HG03159 (cell line): Measurements from ENCODE around the gene LIFR.

Experiments
- ATAC-seq: cut with Tn5 transposase; IDR thresholded peaks from one replicate; pipeline ENCODE4 v1.9.1; 2021; ENCODE audit warnings: mild to moderate bottlenecking, moderate library complexity; ENCODE audit not compliant: unreplicated experiment

Gene LIFR

DNA sequence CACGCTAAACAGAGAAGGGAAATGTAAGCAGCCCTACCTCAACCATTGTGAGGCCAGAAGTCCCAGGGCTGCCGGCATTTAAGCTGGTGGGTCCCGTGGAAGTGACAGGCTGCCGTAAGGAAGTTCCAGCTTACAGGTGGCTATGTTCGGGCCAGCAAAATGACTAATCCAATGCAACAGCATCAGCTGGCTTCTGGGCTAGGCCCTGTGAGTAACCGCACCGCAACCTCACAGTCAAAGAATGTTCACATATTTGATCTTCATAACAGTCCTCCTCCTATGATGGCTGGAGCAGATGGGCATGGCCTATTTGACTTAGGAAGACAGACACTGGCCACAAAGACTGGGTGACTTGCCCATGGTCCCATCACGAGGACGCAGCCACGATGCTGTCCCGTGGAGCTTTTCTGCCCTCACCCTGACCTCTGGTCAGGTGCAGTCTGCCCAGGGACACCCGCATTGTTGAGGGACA is 88.2 kb downstream of the LIFR start:
- ATAC-seq, result no peak

DNA sequence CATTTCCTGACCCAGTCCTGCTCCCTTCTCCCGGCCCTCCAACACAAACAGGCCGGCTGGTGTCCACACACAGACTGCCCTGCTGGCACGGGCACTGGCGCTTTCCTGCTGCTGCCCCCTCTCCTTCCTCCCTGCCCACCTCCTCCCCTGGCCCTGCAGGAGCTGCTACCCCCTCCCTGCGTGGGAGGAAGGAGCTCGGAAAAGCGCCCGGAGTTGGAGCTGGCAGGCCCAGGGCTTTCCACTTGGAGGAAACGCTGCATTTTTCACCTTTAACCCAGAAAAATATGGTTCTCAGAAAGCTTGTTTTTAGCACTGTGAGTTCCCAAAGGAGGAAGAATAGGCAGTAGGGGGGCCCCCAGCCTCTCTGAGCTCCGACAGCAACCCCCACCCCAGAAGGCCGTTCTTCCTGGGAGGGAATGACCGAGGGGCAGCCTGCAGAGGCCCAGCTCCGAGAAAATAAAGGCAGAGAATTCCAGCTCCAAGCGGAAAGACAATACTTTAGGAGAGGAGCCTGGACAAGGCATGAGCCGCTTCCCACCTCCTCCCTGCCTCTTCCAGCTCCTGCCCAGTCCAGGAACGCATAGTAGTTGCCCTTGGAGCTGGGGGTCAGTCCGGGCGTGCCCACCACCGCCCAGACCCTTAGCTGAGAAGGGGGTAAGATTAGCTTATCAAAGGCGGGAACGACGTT is 88.9 kb downstream of the LIFR start:
- ATAC-seq, result no peak

DNA sequence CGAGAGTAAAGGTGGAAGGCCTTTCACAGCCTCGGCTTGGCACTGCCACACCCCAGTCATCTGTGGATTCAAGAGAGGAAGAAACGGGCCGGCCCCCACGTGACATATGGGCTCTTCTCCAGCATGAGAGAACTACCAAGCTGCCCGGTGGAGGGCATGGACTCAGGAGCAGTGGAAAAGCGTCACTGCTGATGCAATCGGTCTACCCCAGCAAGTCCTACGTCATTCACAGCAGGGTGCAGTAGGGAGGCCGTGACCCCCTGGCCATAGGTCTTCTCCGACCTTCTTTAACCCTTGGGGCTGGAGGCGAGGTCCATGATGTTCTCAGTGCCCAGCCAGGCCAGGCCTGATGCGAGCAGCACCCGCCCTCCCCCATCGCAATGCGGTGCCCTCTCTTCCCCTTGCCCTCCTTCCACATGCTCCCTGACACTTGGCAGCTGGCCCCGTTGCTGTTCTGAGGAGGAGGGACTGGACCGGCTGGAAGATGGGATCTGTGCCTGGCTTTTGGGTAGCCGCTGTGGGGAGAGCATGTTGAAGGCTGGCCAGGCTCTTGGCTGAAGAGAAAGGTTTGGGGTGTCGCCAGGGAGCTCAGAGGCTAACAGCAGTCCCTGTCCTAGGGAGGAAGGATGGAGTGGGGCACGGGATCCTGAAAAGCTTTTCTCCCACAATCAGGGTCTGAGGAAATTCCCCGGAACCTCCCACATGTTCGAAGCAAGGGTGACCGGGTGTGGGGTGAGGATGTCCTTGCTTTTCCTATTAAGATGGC is 89.8 kb downstream of the LIFR start:
- no peak for ATAC-seq

DNA sequence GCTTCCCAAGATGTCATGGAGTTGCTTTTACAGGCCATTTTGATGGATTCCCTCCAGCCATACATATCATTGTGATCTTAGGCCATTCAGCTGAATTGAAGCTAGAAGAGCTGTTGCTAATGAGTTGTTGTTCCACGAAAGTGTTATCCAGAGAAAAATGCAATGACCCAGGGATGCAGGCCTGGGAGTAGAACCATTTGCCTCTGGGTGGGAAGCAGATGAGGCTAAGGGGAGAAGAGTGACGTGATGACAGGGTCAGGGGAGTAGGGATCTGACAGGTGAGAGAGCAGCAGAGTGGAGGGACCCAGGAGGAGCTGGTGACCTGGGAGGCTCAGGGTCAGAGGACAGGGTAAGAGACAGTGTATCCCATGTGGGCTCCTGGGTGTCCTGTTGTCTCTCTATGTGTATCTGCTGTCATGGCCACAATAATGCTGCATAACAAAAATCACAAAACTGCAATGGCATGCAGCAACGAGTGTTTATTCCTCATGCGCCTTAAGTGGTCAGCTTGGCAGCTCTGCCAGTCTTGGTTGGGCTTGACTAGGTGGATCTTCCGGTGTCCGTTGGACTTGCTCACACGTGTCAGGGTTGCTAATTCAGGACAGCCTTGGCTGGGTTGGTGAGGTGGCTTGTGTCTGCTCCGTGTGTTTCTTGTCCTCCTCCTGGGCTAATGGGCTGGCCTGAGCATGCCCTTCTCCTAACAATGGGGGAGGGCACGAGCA is 90.6 kb downstream of the LIFR start:
- ATAC-seq, result no peak

DNA sequence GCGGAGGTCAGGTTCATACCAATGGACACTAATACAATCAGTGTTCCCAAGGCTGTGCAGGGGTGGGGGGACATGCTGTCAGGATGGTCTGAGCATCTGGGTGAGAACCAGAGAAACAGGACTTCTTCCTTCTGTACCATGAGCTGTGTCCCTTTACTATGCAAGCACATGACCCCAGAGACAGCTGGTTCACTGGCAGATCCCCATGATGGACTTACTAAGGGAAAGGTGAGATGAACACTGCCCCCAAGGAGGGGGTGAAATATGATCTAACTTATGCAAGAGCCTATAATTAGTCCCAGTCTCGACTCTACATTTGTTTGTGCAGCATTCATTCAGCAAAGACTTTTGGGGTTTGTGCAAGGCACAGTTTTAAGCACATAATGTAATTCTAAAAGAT is 91.4 kb downstream of the LIFR start:
- no peak for ATAC-seq

DNA sequence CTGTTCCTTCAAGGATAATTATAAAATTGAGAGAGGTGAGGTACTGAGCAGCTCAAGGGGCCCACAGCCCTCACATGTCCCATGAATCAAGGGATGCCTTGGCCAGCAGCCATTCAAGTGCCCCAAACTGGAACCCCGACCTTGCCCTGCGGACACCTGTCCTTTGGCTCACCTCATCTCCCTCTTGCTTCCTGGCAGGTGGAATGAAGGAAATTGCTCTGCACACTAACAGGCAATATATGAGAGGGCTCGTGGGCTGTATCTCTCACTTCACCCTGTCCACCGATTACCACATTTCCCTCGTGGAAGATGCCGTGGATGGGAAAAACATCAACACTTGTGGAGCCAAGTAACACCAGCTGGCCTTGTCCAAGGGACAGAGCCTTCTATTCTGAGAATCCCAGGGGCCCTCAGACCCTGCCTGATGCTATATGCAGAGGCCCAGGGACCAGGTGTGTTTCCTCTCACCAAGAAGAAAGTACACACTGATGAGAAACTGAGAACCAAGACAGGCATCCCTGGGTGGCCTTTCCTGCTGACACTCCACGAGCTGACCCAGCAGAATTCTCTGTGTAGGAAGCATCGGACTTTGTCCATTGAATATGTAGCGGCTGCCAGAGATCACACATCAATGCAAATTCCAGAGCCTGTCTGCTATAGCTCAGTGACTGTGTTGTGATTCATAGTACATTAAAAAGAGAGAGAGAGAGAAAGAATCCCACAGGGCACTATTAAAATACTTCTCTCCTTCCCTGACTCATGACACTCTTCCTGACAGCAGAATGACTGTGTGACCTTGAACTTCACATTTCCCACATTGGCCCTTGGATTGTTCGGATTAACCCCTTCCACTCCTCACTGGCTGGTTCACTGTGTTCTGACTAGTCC is 92.6 kb downstream of the LIFR start:
- ATAC-seq, result no peak

DNA sequence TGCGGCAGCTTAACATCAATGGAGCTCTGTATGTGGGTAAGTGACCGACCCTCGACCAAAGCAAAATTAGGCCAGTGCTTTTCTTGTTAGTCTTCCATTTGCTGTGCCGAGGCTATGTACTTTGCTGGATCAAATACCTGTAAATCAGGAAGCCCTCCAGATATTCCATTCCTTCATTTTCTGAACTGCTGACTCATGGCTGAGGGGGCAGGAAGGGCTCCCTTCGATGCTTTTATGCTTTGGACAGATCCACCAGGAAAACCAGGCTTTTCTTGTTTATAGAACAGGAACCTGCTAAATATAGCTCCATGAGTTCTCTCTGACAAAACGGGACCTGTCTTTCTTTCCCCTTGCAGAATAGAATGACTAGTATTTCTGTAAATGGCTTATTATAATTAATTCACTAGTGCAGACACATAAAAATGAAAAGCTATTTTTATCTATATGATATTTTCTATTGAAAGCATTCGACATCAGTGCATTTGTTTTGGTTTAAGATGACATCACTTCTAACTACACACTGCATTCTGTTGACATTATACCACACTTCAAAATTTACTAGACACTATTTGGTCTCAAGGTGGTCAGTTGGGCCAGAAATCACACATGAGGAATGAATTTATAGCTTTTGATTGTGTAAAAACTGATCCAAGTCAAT is 93.3 kb downstream of the LIFR start:
- no peak for ATAC-seq

DNA sequence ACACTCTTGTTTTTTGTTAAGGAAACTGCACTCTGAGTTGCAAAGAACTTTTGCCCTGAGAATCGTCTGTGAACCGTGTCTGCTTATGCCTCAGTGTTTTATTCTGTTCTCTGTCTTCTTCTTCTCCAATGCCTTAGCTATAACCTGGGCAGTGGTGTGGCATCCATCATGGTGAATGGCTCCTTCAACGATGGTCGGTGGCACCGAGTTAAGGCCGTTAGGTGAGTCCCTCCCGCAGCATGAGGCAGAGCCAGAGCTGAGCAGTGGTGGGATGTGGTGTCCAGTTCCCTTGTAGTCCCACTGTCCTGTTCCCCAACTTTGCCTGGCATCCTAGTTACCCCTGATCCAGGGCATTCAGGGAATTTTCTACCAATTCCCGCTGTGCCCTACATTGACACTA is 98.3 kb downstream of the LIFR start:
- ATAC-seq, result no peak

DNA sequence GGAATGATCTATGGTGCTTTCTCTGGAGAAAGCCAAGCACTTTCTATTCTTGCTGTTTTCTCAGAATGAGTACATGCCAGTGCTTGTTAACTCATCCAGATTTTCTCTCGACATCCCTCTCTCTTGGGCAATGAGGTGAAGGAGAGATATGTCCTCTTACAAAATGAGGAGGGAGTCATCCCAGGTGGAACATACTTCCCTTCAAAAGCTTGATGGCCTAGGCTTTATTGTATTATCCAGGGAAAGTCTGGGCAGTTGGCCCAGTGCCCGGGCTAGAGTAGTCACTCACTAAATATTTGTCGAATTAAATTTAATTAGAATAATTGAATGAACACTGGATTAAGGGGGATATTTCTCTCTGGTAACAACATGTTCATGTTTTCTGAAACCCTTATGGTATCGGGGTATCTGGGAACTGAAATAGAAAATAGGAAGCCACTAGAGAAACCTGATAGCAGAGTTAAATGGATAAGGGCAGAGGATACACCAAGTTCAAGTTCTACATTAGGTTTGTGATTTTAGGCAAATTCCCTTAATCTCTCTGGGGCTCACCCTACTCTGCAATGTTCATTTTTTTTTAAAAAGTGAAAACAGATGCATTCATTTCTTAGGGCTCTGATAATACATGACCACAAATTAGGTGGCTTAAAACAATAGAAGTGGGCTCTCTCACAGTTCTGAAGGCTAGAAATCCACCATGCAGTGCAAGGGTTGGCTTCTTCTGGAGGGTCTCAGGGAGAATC is 99.6 kb downstream of the LIFR start:
- ATAC-seq, result no peak

DNA sequence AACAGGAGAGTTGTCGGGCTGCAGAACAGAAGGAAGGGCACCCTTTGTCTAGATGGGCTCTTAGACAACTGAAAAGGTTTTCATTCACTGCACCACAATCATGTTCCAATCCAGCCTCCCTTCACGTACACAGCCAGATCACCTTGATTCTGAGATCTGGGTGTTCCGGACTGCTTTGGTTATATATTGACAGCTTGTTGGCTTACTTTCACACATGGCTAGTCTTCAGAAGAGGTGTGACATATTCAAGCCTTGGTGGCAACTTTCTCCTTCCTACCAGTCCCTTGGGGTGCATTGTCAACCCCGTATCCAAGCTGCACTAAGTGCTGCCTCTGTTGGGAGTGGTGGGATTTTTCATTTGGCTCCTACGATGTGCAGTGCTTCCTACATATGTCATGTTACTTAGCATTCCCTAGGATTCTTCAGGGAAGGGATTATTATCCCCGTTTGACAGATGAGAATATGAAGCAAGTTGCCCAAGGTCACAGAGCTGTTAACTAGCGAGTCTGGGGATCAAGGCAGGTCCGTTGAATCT is 100.6 kb downstream of the LIFR start:
- ATAC-seq, result peak; percentile 43

DNA sequence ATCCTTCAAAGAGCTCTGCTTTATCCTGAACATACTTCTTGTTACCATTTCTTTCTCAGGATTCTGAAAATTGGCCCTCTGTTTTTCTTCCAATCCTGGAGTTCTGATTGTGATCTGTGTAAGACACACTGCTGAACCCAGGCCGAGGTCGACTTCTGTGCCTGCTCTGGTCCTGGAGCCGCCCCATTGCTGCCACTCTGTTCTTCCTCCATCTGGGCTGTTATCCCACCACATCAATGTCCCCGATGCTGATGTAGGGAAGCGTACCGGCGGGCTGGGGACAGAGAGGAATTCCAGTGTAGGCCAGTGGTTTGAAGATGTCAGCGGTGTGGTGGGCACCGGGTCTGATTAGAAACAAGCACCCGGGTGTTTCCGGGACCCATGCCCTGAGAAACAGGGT is 102.5 kb downstream of the LIFR start:
- ATAC-seq, result peak; percentile 2

DNA sequence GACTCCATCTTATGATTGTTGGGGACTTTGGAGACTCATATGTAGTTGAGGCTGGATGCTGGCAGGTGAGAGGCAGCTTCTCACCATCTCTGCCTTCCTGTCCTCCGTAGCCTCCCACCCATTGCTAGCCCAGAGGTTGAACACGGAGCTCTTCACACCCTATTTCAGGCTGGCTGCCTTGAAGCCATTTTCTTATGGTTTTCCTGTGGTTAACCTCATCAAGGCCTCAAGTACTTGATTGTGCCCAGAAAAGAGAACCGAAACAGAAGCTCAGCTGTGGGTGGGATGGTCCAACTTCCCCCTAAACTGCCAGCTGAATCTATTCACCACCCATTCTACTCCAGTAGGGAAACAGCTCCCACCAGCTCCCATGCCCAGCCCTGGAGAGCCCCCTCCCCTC is 102.9 kb downstream of the LIFR start:
- ATAC-seq, result peak; percentile 98

DNA sequence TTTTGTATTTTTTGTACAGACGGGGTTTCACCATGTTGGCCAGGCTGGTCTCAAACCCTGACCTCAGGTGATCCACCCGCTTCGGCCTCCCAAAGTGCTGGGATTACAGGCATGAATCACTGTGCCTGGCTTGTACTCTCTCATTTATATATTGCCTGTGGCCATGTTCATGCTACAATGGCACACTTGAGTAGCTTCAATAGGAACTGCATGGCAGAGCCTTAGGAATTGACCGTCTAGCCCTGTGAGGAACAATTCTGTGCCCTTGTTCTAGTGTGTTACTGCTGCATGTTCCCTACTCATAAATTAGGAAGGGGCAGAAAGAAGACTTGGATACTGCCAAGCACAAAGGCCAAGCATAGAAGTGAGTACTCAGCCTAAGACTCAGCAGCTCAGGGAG is 104.2 kb downstream of the LIFR start:
- no peak for ATAC-seq

DNA sequence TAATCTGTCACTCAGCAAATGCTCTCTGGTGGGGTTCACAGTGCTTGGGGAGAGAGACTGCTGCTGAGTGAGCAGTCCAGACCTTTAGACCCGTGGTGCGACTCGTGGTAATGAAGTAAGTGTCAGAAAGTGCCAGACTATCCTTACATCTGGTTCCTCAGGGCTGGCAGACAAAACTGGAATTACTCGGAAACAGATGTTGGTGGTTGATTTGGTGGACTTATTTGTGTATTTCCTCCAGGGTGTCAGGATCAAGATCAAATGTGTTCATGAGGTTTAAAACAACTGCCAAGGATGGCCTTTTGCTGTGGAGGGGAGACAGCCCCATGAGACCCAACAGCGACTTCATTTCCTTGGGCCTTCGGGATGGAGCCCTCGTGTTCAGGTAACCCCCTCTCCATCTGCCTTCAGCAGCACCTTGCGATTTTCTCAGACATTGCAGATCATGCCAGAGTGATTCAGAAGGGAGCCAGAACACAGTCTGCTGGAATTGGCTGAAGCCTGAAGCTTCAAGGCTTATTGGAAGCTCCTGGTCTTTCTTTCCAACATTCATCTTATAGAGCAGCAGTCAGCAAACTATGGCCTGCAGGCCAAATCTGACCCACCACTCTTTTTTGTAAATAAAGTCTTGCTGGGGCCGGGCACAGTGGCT is 105.2 kb downstream of the LIFR start:
- ATAC-seq, result no peak

DNA sequence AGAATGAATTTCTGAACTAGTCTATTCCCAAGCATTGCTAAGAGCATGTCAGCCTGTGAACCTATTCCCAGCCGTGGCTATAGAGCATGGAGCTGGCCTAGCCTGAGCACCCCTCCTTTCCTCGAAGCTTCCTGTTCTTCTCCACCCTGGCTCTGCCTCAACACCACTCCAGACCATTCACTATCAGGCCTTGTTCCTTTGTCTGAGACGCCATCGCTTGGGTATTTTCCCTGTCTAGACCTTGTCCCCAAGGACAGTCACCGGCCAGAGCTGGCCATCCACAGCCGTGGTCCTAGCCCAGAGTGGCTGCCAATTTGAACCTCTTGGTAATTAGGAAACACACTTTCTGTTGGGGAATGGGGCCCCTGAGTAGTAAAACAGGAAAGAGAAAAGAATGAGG is 105.8 kb downstream of the LIFR start:
- ATAC-seq, result no peak

DNA sequence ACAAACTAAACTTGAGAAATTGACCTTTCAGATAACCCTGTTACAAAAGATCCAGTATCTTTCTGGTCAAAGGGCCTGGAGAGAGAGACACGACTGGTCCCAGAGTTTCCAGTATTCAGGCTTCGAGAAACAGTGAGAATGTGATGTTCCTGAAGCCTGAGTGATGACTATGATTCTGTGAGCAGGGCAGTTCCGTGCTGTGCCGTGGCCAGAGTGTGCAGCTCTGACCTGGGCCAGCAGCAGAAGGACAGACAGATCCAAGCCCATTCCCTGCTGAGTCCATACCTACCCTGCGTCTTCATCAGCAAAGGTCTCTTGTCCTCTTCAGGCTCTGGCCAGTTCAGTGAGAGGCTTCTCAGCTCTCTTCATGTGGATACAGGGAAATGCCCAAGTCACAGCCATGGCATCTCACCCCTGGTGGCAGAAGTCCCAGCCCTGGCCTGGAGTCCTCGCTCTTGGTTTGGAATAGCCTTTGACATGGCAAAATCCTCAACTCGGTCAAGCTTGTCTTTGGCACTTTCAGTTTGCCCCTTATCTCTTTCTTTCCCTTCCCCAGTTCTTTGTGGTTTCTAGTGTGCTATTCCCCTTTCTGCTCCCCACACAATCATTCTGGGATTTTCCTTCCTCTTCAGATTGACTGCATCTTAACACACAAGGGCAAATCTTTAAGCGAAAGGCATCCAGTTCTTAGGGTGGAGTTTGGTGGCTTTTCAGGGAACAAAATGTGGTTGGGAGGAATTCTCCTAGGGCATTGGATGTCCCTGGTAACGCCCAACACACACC is 107.7 kb downstream of the LIFR start:
- no peak for ATAC-seq

DNA sequence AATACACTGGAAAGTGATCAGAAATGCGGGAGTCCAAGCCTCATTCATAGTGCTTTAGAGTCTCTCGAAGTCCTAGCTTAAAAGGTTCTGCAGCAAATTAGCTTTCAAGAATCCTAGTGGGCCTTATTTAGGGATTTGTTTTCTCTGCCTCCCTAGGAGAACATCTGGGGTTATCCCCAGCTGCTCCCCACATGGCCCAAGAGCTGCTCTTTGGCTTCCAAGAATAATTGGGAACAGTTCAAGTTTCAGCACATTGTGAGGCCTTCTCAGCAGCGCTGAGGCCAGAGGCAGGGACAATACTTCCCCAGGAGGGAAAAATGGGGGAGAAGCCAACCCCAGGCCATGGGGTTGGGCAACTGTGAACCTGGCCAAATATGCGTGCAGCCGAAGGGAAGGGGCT is 108.7 kb downstream of the LIFR start:
- ATAC-seq, result no peak

DNA sequence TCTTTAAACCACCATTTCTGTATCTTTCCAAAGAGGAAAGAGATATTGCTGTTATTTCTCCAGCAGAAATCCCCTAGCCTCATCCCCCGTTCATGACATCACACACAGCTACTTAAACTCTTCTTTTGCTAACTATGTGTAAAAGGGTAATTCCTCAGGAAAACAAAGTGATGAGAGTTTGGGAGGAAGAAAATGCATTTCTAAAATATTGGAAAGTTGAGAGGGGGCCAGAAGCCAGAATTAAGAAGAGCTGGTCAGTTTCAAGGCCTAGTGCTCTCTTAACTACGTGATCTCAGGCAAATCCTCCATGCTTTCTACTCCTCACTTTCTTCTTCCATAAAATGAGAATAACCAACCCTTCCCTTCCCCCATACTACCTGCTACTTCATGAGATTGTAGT is 109.4 kb downstream of the LIFR start:
- no peak for ATAC-seq
